ENCODE measurements around the gene C1QTNF3.
A peak's percentile ranks its signal among the peaks of the same experiment; 100 is the strongest.
"Not testable (repeated sequence)": the region's sequence is repeated elsewhere in the genome, so short reads cannot be mapped to it uniquely, and the experiment has no call there.

Gene C1QTNF3

DNA sequence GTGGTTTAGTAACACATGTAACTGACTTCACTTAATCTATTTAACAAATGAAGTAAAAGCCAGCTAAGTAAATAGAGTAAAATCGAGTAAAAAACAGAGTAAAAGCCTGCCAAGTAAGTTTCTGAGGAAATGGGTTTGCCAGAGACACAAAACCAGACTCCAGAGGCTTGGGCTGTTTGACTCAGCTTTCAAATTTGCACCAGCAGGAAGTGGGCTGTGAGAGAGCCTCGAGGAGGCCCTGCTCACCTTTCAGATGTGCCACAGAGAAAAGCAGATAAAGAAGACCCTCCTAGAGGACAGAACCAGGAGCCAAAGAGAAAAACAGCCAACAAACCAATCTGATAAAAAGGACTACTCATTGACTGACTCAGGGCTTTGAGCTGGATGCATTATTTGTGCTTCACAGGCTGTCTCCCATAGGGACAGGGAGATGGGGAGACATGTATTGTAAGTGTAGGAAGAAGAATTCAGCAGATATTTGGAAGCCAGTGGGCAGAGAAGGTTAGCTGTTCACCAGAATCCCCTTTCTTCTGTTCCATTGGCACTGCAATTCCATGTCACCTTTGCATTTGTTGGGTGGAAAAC, 20.8 kb downstream of the C1QTNF3 start:
- DNase-seq = no peak

DNA sequence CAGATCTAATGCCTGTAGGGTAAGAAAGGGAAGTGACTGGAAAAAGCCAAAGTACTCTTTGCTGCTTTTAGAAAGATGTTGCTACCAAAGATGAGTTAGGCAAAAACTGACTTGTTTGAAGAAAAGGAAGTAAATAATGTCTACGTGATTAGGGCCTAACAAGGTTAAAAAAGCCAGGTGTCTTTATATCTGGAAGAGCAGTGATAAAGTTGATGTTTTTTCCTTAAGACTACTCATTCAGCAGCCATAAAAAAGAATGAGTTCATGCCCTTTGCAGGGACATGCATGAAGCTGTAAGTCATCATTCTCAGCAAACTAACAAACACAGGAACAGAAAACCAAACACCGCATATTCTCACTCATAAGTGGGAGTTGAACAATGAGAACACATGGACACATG, 21.7 kb downstream of the C1QTNF3 start:
- DNase-seq = no peak

DNA sequence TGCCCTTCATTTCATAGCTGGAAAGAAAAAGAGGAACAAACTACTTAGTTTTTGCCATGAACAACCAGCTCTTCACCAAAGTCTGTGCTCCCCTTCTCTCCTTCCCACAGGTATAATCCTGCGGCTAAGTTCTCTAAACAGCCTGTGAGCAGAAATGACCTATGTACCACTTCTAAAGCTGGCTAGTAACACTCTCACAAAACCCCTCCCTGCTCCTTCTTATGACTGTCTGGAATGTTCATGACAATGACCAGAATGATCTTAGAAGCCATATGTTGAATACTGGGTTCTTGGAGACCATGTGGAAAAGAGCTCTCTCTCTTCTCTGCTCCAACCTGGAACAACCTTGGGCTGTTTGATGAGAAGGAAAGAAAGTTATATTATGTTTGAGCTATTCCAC, 22.3 kb downstream of the C1QTNF3 start:
- no peak for DNase-seq

DNA sequence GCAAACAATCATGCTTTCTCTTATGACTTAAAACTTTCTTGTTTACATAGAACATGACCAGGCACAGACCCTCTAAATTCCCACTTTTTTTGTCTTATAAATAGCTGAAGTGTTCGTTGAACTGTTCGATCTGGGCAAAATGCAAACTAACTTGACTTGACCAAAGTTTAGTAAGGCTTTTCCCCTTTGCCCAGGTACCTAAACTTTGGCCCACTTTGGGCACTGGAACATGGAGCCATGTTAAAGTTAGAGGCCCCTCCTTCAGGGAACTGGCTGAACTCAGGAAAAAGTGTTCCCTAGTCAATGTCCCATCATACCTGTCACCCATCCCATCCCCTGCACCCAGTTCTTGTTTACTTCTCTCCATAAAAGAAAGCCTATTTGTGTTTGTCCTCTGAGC, 25.8 kb downstream of the C1QTNF3 start:
- no peak for DNase-seq

GRCh38 chr5:34016750-34017149, 26.3 kb downstream of the C1QTNF3 start:
- DNase-seq = no peak

DNA sequence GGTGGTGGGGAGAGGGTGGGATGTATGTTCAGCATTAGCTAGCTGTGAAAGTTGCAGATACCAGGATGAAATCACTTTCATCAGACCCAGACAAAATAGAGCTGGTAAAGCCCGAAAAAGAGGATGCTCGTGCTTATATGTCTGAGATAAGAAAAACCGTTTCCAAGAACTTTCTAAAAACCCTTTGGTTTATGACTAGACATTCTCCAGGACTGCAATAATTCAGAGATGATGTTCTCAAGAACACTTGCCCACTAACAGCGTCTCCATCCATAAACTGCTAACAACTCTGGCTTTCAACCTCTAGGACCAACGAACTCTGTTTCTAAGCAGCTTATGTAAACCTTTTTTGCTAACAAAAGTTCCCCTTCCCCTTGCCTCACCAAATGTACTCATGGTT, 26.8 kb downstream of the C1QTNF3 start:
- no peak for DNase-seq

- no peak for DNase-seq
These were observed 27.7 kb downstream of the C1QTNF3 start for GRCh38 chr5:34015120-34015822.

- no peak for DNase-seq
These were observed 28.4 kb downstream of the C1QTNF3 start for GRCh38 chr5:34014626-34015025.

- DNase-seq = no peak
These were observed 29.5 kb downstream of the C1QTNF3 start for GRCh38 chr5:34013547-34013946.

- peak in 15 of 51 donors; percentile 4 to 40 (median 12) for DNase-seq
These were observed 30.2 kb downstream of the C1QTNF3 start for GRCh38 chr5:34012791-34013190.

DNA sequence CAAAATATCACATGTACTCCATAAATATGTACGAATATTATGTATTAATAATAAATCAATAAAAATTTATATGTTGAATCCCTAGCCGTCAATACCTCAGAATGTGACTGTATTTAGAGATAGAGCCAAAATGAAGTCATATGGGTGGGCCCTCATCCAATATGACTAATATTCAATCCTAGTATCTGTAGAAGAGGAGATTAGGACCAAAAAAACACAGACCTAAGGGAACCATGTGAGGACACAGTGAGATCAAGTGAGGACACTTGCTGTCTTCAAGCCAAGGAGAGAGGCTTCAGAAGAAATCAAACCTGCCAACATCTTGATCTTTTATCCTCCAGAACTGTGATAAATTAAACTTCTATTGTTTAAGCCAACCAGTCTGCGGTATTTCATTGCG, 31.5 kb downstream of the C1QTNF3 start:
- DNase-seq = no peak

DNA sequence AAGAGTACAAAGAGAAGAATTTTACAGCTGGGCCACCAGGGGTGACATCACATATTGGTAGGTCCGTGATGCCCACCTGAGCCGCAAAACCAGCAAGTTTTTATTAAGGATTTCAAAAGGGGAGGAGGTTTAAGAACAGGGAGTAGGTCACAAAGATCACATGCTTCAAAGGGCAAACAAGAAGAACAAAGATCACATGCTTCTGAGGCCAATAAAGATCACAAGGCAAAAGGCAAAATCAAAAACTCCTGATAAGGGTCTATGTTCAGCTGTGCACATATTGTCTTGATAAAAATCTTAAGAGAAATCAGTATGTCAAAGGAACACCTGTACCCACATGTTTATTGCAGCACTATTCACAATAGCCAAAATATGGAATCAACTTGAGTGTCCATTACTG, 32.9 kb downstream of the C1QTNF3 start:
- DNase-seq = not testable (repeated sequence)

DNA sequence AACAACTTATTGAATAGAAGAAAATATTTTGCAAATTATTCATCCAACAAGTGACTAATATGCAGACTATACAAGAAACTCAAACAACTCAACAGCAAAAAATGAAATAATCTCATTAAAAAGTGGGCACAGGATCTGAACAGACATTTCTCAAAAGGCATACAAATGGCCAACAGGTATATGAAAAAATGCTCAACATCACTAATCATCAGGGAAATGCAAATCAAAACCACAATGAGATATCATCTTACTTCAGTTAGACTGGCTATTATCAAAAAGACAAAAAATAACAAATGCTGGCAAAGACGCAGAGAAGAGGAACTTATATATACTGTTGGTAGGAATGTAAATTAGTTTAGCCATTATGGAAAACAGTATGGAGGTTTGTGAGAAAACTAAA, 33.4 kb downstream of the C1QTNF3 start:
- no peak for DNase-seq

DNA sequence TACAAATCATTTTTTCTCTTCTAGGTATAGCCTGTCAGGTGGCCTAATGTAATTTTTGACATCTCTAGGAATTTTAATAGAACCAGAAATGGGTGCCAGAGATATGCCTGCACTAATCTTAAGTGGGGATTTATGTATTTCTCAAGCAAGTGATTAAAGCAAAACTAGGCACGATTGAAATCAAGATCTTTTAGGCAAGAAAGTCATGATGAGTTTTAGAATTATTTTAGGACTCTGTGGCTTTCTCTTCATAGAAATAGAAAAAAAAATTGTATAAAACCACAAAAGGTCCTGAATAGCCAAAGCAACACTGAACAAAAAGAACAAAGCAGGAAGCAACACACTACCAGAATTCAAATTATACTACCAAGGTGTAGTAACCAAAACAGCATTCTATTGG, 34.2 kb downstream of the C1QTNF3 start:
- DNase-seq = no peak

- DNase-seq = peak; percentile 47 to 98 (median 90)
These were observed 35.1 kb downstream of the C1QTNF3 start, which contains the start of gene AMACR for GRCh38 chr5:34007621-34008600. AMACR (minus strand) TSS chr5:34008050; CDS start chr5:34008019, 31 bp downstream.

GRCh38 chr5:34007201-34007620, 35.8 kb downstream of the C1QTNF3 start:
- peak in 13 of 51 donors; percentile 3 to 74 (median 10) for DNase-seq

DNA sequence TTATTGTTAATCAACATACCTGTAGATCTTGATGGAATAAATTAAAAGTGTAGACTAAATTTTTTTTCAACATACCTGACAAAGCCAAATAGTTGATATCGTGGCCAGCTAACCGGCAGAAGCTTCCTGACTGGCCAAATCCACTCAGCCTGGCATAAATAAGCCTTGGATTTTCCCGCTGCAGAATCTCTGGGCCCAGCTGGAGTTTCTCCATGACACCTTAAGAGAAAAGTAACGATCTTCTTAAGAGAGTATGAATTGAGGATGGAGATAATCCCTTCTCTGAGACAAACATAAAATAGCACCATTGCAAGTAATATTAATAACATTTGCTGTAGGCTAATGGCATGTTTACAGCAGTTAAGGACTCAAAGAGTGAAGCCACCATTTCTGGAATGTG, 37.3 kb downstream of the C1QTNF3 start:
- no peak for DNase-seq

DNA sequence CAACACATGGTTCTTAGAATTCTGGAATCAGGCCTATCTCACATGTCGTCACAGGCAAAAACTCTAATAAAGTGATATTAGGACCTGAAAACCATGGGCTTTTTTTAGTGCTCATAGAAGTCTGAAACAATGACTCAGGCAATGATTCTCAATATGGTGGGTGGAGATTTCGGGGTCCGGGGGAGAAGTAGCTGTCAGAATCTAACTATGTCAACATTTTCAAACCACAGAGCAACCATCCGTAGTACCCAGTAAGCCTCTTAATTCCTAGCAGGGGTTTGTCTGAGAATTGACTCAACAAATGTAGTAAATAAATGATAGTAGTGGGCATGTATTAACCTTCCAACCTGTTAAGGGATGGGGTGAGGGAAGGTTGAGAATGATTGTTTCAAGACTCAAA, 37.8 kb downstream of the C1QTNF3 start:
- no peak for DNase-seq

DNA sequence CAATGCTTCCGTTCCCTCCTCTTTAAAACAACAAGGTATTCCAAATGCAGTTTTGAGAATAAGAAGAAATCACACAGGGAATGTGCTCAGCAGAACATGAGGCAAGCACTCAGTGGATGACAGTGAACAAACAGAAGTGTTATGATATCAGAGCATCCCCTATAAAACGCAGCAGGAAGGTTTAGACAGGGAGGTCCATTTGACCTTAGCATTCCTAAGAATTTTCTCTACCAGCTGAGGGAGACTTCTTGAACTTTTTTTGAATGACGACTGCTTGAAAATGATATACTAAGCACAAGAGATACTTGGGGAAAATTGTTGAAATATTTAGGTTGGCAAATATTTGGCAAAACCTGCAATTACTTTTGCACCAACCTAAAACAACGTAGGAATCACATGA, 39.1 kb downstream of the C1QTNF3 start:
- no peak for DNase-seq

DNA sequence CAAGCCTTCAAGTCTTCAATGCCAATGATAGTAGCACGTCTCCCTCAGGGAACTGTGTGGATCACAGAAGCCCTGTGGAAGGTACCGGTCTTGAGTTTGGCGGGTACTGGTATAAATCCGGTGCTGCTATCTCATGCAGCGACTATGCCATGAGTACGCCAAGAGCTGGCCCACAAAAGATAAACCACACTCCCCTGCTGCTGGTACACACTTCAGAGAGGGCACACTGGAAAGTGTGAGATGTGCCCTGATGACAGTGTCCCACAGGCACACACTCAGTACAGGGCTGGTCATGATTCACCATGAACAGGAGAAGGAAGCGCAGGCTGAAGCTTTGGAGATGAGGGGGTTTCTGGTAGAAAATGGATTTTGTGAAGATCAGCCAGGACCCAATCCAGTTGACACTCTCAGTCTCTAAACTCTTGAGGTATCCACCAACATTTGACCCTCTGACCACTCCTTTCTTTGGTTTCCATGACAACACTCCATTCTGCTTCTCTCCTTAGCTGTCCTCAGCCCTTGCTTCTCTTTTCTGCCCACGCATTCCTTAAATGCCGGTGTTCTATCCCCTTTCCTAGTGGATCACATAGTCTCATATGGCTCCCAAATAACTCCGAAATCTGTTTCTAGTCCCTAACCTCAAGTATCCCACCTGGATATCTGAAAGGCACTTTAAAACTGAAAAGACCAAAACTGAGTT, 40.2 kb downstream of the C1QTNF3 start:
- DNase-seq = no peak

- DNase-seq = peak in 21 of 51 donors; percentile 4 to 80 (median 16)
These were observed 41.7 kb downstream of the C1QTNF3 start for GRCh38 chr5:34001241-34001841.
